ENCODE results near the gene KIAA0232. TPM values are rescaled to one million over a fixed set of nuclear protein-coding genes. Genes with fewer than 3 reads are reported as not detected.
"Not testable (repeated sequence)": the region's sequence is repeated elsewhere in the genome, so short reads cannot be mapped to it uniquely, and the experiment has no call there.

KIAA0232 gene
- total RNA-seq, 2 donors from 2014 or later: 40.7 to 49.4 TPM

- intact Hi-C loops (cut with DNase I, micrococcal nuclease): no loop called here
- DNase-seq: no peak
- no peak for ATAC-seq
Measured at GRCh38 chr4:6888506-6889071, 106.1 kb downstream of the KIAA0232 start.

- DNase-seq (no peak), ATAC-seq (no peak)
- intact Hi-C loops (cut with DNase I, micrococcal nuclease): no loop called here
Measured at GRCh38 chr4:6889101-6889735, 106.7 kb downstream of the KIAA0232 start.

GRCh38 chr4:6889736-6890324 lies 107.3 kb downstream of the KIAA0232 start:
- no peak for DNase-seq
- intact Hi-C loops (cut with DNase I, micrococcal nuclease): no loop called here
- ATAC-seq: no peak

- DNase-seq (no peak), ATAC-seq (no peak)
Measured at GRCh38 chr4:6890358-6890757, 107.8 kb downstream of the KIAA0232 start.

GRCh38 chr4:6890971-6891370 lies 108.4 kb downstream of the KIAA0232 start:
- intact Hi-C loops (cut with DNase I, micrococcal nuclease); ATAC-seq; DNase-seq: not testable (repeated sequence)

More at GRCh38 chr4:6890358-6890757, 107.8 kb downstream of the KIAA0232 start:
- intact Hi-C loops (cut with DNase I, micrococcal nuclease): no loop called here

GRCh38 chr4:6891436-6892170 lies 109.1 kb downstream of the KIAA0232 start:
- intact Hi-C loops (cut with DNase I, micrococcal nuclease): no loop called here
- DNase-seq (no peak), ATAC-seq (no peak)

GRCh38 chr4:6892190-6892908 lies 109.8 kb downstream of the KIAA0232 start:
- ATAC-seq (peak; percentile 64), DNase-seq (peak; percentile 57 to 72)
- intact Hi-C loops (cut with DNase I, micrococcal nuclease): no loop called here

GRCh38 chr4:6892909-6893202 lies 110.3 kb downstream of the KIAA0232 start:
- intact Hi-C loops (cut with DNase I, micrococcal nuclease): no loop called here
- DNase-seq: no peak
- no peak for ATAC-seq

- ATAC-seq (peak; percentile 88), DNase-seq (peak; percentile 58 to 65)
- intact Hi-C loops (cut with DNase I, micrococcal nuclease): no loop called here
Measured at GRCh38 chr4:6893449-6894085, 111.0 kb downstream of the KIAA0232 start.

- intact Hi-C loops (cut with DNase I, micrococcal nuclease): no loop called here
- DNase-seq (no peak), ATAC-seq (no peak)
Measured at GRCh38 chr4:6894086-6894478, 111.6 kb downstream of the KIAA0232 start.

- intact Hi-C loops (cut with DNase I, micrococcal nuclease): no loop called here
- no peak for ATAC-seq
- DNase-seq: no peak
Measured at GRCh38 chr4:6894528-6895498, 112.3 kb downstream of the KIAA0232 start.

GRCh38 chr4:6896035-6896434 lies 113.5 kb downstream of the KIAA0232 start:
- intact Hi-C loops (cut with DNase I, micrococcal nuclease): no loop called here
- no peak for ATAC-seq
- DNase-seq: no peak

GRCh38 chr4:6898763-6899162 lies 116.2 kb downstream of the KIAA0232 start:
- DNase-seq (no peak), ATAC-seq (no peak)
- intact Hi-C loops (cut with DNase I, micrococcal nuclease): no loop called here

GRCh38 chr4:6900181-6900812 lies 117.8 kb downstream of the KIAA0232 start:
- intact Hi-C loops (cut with DNase I, micrococcal nuclease): no loop called here
- no peak for ATAC-seq
- no peak for DNase-seq

- no peak for ATAC-seq
- intact Hi-C loops (cut with DNase I, micrococcal nuclease): no loop called here
- no peak for DNase-seq
Measured at GRCh38 chr4:6900956-6901355, 118.4 kb downstream of the KIAA0232 start.

GRCh38 chr4:6901669-6902317 lies 119.3 kb downstream of the KIAA0232 start:
- intact Hi-C loops (cut with DNase I, micrococcal nuclease): no loop called here
- ATAC-seq (no peak), DNase-seq (no peak)

Measured in left colon (tissue), 2 donors.